Lower lobe of right lung (tissue), 2 donors: ENCODE data around the gene KLF11. TPM values are rescaled to one million over a fixed set of nuclear protein-coding genes. Genes with fewer than 3 reads are reported as not detected.

Source experiments
- ATAC-seq, 2 donors: fragments of 200-7000 bp; cut with Tn5 transposase; one replicate each; pipeline ENCODE4 v1.9.1; 2020 to 2022; ENCODE audit warnings: mild to moderate bottlenecking in 2 of 2, moderate library complexity in 2 of 2
- DNase-seq: peaks from one replicate; pipeline ENCODE4 v3.0.0-alpha.2; 2020
- H3K27ac ChIP-seq: fragments of 200-600 bp; one replicate; pipeline ENCODE4 v1.8.0; 2022
- H3K27me3 ChIP-seq: fragments of 200-600 bp; one replicate; pipeline ENCODE4 v1.8.0; 2022; ENCODE audit warnings: low read depth
- H3K36me3 ChIP-seq: fragments of 200-600 bp; one replicate; pipeline ENCODE4 v1.8.0; 2022; ENCODE audit warnings: mild to moderate bottlenecking
- H3K4me1 ChIP-seq: fragments of 200-600 bp; one replicate; pipeline ENCODE4 v1.8.0; 2022
- H3K4me3 ChIP-seq: fragments of 200-600 bp; one replicate; pipeline ENCODE4 v1.8.0; 2022; ENCODE audit warnings: mild to moderate bottlenecking
- H3K9me3 ChIP-seq: fragments of 200-600 bp; one replicate; pipeline ENCODE4 v1.8.0; 2022
- CTCF ChIP-seq: fragments of 200-600 bp; IDR thresholded peaks from one replicate; pipeline ENCODE4 v1.8.0; 2022; ENCODE audit warnings: antibody characterized with exemption, mild to moderate bottlenecking
- intact Hi-C: fragments of 100-400 bp; cut with DNase I; formaldehyde crosslinking; loops from one replicate; pipeline ENCODE4 v1.11.0; 2022
- long read RNA-seq: library from polyadenylated mRNA; unstranded; transcript quantifications from one replicate; pipeline ENCODE4 v2.0.0, GENCODE V29; 2021
- total RNA-seq: library from RNA; stranded (reverse); fragmentation: NEBNext Ultra II Directional; extraction: Animal tissue kit (Norgen Biotek cat#: 25700); gene quantifications from one replicate; pipeline ENCODE4 v1.2.1, GENCODE V29; 2021
- donor health status: DM: no; HTN: yes; CAD: no; lungs with severe emphysema.

The KLF11 gene
- 40.8 TPM for total RNA-seq
- long read RNA-seq, full-length matches to known transcripts, result 24 of 68 reads
- long read RNA-seq, partial matches to known transcripts, result 42 of 68 reads
- long read RNA-seq, other reads (novel, unspliced or antisense), result 2 of 68 reads

GRCh38 chr2:10043256-10043905, at the start of gene KLF11:
Gene KLF11, plus strand, starts transcription at chr2:10043550. Its CDS starts 167 bp downstream, at chr2:10043717.
- DNase-seq, result peak; percentile 97
- Histone ChIP-seq H3K9me3 (no peaks in the 10 kb centered on the region), H3K36me3 (peaks cover 26% of the 10 kb centered on the region), H3K4me3 (peak within 1 kb of the TSS; percentile 63), H3K27ac (peak within 1 kb of the TSS; percentile 94), H3K4me1 (peaks cover 75% of the 10 kb centered on the region), H3K27me3 (no peaks in the 10 kb centered on the region)
- no peak for TF ChIP-seq CTCF
- peak; percentile 90 to 92 for ATAC-seq
- intact Hi-C loops, result loop anchor here (10.0 kb wide), 1 partner anchor 59 kb away; no protein-coding TSS in a partner anchor

- Histone ChIP-seq H3K4me3 (no peak overlapping the region), H3K9me3 (no peaks in the 10 kb centered on the region), H3K27ac (peak overlapping the region; percentile 25), H3K36me3 (no peaks in the 10 kb centered on the region), H3K27me3 (no peaks in the 10 kb centered on the region), H3K4me1 (peaks cover 36% of the 10 kb centered on the region)
- ATAC-seq (no peak), DNase-seq (no peak)
- intact Hi-C loops, result no loop called here
- TF ChIP-seq CTCF, result no peak
These were observed 48.9 kb upstream of the KLF11 start for GRCh38 chr2:9994462-9994861.

- Histone ChIP-seq H3K4me3 (no peak overlapping the region), H3K4me1 (peaks cover 36% of the 10 kb centered on the region), H3K27ac (peak overlapping the region; percentile 25), H3K27me3 (no peaks in the 10 kb centered on the region), H3K36me3 (no peaks in the 10 kb centered on the region), H3K9me3 (no peaks in the 10 kb centered on the region)
- ATAC-seq (no peak), DNase-seq (no peak)
- intact Hi-C loops, result no loop called here
- no peak for TF ChIP-seq CTCF
These were observed 48.3 kb upstream of the KLF11 start for GRCh38 chr2:9995059-9995458.

- TF ChIP-seq CTCF, result no peak
- Histone ChIP-seq H3K36me3 (no peaks in the 10 kb centered on the region), H3K27me3 (no peaks in the 10 kb centered on the region), H3K9me3 (no peaks in the 10 kb centered on the region), H3K4me1 (peaks cover 30% of the 10 kb centered on the region), H3K4me3 (no peak overlapping the region), H3K27ac (no peak overlapping the region)
- DNase-seq, result no peak
- no peak for ATAC-seq
- intact Hi-C loops, result no loop called here
These were observed 47.0 kb upstream of the KLF11 start for GRCh38 chr2:9996321-9996720.

DNA sequence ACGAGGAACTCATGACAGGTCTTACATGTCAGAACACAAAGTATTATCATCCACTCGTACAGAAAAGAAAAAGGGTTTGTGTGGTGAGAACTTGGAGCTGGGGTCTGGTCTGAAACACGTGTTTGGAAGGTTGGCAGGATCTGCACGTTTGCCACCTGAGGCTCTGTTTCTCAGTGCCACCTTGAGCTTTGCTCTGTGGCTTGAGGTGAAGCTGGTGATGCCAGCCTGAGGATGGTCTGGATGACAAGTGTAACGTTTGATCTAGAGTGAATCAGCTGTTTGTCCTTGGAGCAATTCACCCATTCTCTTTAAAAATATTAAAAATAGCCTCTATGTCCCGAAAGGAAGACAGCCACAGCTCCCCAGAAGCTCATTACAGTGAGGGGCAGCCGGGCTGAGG, 45.4 kb upstream of the KLF11 start:
- no peaks in the 10 kb centered on the region for H3K9me3 ChIP-seq
- H3K36me3 ChIP-seq, result no peaks in the 10 kb centered on the region
- H3K4me3 ChIP-seq, result no peak overlapping the region
- H3K4me1 ChIP-seq, result peaks cover 16% of the 10 kb centered on the region
- intact Hi-C loops, result no loop called here
- ATAC-seq (no peak), DNase-seq (no peak)
- no peak for TF ChIP-seq CTCF
- H3K27ac ChIP-seq, result no peak overlapping the region
- H3K27me3 ChIP-seq, result no peaks in the 10 kb centered on the region
